ENCODE measurements around the gene MOB3A. TPM values are rescaled to one million over a fixed set of nuclear protein-coding genes. Genes with fewer than 3 reads are reported as not detected.
A peak's percentile ranks its signal among the peaks of the same experiment; 100 is the strongest.

Gene MOB3A
- total and polyA plus RNA-seq, 10 of the 15 experiments (the other 5 are each of a cell fraction or from before 2014, with no cell fraction given): 7.5 to 229 (median 79.4) TPM

DNA sequence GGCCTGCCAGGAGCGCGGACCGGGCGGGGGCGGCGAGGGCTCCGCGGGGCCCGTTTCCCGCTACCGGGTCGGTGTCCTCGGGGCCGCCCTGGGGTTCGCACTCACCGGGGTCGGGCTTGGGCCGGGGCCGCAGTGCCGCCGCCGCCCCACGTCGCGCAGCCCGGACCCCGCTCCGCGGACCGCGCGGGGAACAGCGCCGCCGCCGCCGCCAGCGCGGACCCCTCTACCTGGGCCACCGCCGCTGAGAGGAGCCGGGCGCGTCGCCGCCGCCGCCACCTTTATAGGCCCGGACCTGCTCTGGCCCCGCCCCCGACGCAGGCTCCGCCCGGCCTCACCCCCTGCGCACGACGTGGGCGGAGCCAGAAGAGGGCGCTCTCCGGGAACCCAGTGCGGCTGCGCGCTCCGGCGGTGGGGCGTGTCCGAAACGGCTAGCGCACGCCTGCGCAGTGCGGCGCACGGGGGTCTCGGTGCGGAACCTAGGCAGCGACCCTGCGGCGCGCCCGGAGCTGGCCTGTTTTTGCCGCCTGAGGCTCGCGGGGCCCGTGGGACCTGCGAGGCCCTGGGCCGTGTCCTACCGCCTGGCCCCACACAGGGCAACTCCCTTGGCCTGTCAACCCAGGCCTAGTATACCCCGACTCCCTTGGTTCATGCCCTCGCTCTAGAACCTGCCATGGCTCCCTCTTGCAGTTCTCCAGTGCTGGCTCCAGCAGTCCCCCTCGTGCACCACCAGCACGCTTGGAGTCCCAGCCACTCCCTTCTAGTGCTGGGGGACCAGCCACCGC, 44.9 kb downstream of the MOB3A start, which contains the start of gene MKNK2 (continued):
- TF ChIP-seq JUND (IDR thresholded peaks at IDR 0.05; ENCODE audit: low read depth, low read length): no peak
- no peak for TF ChIP-seq SREBF2 (IDR thresholded peaks at IDR 0.05; ENCODE audit: low read length)
- TF ChIP-seq SUZ12 (IDR thresholded peaks at IDR 0.05; ENCODE audit: unreplicated experiment): no peak
- TF ChIP-seq TBL1XR1 (IDR thresholded peaks at IDR 0.05; ENCODE audit: low read depth, low read length): no peak

DNA sequence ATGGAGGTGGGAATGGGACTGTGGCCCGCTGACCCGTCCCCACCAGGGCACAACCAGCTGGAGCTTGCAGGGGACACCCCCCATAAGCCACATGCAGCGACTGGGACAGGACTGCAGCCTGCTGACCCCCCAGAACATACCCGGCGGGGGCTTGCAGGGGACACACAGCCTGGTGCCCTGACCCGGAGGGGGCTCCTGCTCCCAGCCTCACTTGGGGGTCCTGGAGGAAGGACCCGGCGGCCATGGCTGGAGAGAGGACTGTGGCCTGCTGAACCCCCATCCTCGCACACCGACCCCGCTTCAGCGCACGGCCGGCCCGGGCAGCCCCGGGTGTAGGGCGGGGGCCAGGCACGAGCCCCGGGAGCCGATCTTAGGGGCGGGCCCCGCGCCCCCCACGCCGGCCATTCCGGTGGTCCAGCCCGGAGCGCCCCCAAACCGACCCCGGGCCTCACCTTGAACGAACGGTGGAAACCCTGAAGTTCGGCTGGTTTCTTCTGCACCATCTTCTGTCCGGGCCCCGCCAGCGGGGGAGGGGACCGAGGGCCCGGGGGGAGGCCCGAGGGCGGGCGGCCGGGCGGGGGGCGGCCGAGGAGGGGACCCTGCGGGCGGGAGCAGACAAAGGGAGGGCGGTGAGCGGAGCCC, 45.7 kb downstream of the MOB3A start:
- H3K27me3 ChIP-seq (replicated peaks in 1 of 2; ENCODE audit: control insufficient read depth in 2 of 2, insufficient read depth in 2 of 2, low read length in 1 of 2): no peaks in the 10 kb centered on the region
- RAD21 ChIA-PET (ENCODE audit: unreplicated experiment): no interaction called here
- H3K36me3 ChIP-seq (ENCODE audit: control insufficient read depth in 2 of 2, insufficient read depth in 2 of 2, low read length in 1 of 2): peaks cover 0 to 7% of the 10 kb centered on the region in 2 experiments; a peak in 3 of 4 replicates
- peak; percentile 2 for ATAC-seq
- intact Hi-C loops (cut with micrococcal nuclease; ENCODE audit: unreplicated experiment): loop anchor here (2.0 to 5.0 kb wide), 2 partner anchors 40 to 153 kb away; no protein-coding TSS in a partner anchor
- peaks cover 61% of the 10 kb centered on the region for H3K79me2 ChIP-seq (ENCODE audit: control insufficient read depth, insufficient read depth, low read length)
- in situ Hi-C loops (cut with MboI): no loop called here
- peaks cover 50% of the 10 kb centered on the region for H3K4me1 ChIP-seq (ENCODE audit: control insufficient read depth, insufficient read depth, low read length)
- H3K9ac ChIP-seq (ENCODE audit: control insufficient read depth, insufficient read depth, low read length): peak overlapping the region; percentile 70
- H4K20me1 ChIP-seq (ENCODE audit: control insufficient read depth, insufficient read depth): peaks cover 14% of the 10 kb centered on the region
- FAIRE-seq: no peak
- POLR2A ChIA-PET: interaction anchor here (1.5 kb wide), 1 partner anchor 40 kb away, joined by 6 read pairs; no protein-coding TSS in a partner anchor
- H2AFZ ChIP-seq (ENCODE audit: control insufficient read depth, low read depth, low read length): no peak overlapping the region
- SMC1A ChIA-PET (ENCODE audit: uncharacterized antibody, unreplicated experiment): interaction anchor here (1.2 to 2.2 kb wide), 2 partner anchors 42 to 181 kb away, joined by 4 to 9 read pairs; no protein-coding TSS in a partner anchor
- no peak for DNase-seq (ENCODE audit: low read depth, low spot score)
- peak overlapping the region; percentile 79 for H3K27ac ChIP-seq (ENCODE audit: control insufficient read depth, insufficient read depth)
- H3K4me2 ChIP-seq (ENCODE audit: control insufficient read depth, insufficient read depth): peak overlapping the region; percentile 91
- 2% methylated on average over 32 of the region's 49 CpGs for WGBS (ENCODE audit: insufficient coverage, insufficient replicate concordance, low lambda C conversion rate, missing lambda C conversion rate)
- H3K4me3 ChIP-seq: peak overlapping the region; percentile 83
- no peaks in the 10 kb centered on the region for H3K9me3 ChIP-seq (replicated peaks; ENCODE audit: control insufficient read depth, insufficient read depth, low read length)
- CTCF ChIA-PET: interaction anchor here (2.2 to 2.3 kb wide), 2 partner anchors 37 to 44 kb away, joined by 6 to 7 read pairs; partner anchors contain the start of gene MOB3A
- BruUV-seq (replicated peaks): no TSS peak
- TF ChIP-seq HCFC1 (IDR thresholded peaks at IDR 0.05; ENCODE audit: low read length) (no peak; the same call in 1 of the 2 replicates), FOS (IDR thresholded peaks at IDR 0.05; ENCODE audit: borderline replicate concordance, extremely low read depth, insufficient read length) (no peak), RB1 (IDR thresholded peaks at IDR 0.05; ENCODE audit: borderline replicate concordance) (no peak), ATF7 (IDR thresholded peaks at IDR 0.05; ENCODE audit: low read depth) (no peak), SREBF1 (IDR thresholded peaks at IDR 0.05; ENCODE audit: low read length) (no peak), SMARCA5 (IDR thresholded peaks at IDR 0.05) (no peak), HDAC2 (IDR thresholded peaks at IDR 0.05) (no peak), ZBED1 (IDR thresholded peaks at IDR 0.05; ENCODE audit: borderline replicate concordance) (no peak), STAT1 (conservative IDR thresholded peaks at IDR 0.05) (no peak), NFYB (IDR thresholded peaks at IDR 0.05; ENCODE audit: insufficient read depth, low read depth, low read length) (no peak), PAX5 (IDR thresholded peaks at IDR 0.05; ENCODE audit: borderline replicate concordance, low read depth, low read length) (no peak), POLR2AphosphoS5 (IDR thresholded peaks at IDR 0.05; ENCODE audit: low read length) (no peak)
- TF ChIP-seq, protein P1, sequence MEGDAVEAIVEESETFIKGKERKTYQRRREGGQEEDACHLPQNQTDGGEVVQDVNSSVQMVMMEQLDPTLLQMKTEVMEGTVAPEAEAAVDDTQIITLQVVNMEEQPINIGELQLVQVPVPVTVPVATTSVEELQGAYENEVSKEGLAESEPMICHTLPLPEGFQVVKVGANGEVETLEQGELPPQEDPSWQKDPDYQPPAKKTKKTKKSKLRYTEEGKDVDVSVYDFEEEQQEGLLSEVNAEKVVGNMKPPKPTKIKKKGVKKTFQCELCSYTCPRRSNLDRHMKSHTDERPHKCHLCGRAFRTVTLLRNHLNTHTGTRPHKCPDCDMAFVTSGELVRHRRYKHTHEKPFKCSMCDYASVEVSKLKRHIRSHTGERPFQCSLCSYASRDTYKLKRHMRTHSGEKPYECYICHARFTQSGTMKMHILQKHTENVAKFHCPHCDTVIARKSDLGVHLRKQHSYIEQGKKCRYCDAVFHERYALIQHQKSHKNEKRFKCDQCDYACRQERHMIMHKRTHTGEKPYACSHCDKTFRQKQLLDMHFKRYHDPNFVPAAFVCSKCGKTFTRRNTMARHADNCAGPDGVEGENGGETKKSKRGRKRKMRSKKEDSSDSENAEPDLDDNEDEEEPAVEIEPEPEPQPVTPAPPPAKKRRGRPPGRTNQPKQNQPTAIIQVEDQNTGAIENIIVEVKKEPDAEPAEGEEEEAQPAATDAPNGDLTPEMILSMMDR (IDR thresholded peaks at IDR 0.05 in 2 of 3, conservative IDR thresholded peaks at IDR 0.05 in 1 of 3; ENCODE audit: control insufficient read depth in 2 of 3, extremely low read depth in 1 of 3, insufficient read depth in 1 of 3, low read depth in 3 of 3, low read length in 3 of 3): no peak

Measured in GM12878 (cell line).